MV-4-11 (cell line): ENCODE data around the gene OR13A1.
"Not testable (repeated sequence)": the region's sequence is repeated elsewhere in the genome, so short reads cannot be mapped to it uniquely, and the experiment has no call there.

Experiments
- DNase-seq: peaks from one replicate; lab custom pipeline; 2025; lab: John Stamatoyannopoulos, UW

OR13A1 gene

DNA sequence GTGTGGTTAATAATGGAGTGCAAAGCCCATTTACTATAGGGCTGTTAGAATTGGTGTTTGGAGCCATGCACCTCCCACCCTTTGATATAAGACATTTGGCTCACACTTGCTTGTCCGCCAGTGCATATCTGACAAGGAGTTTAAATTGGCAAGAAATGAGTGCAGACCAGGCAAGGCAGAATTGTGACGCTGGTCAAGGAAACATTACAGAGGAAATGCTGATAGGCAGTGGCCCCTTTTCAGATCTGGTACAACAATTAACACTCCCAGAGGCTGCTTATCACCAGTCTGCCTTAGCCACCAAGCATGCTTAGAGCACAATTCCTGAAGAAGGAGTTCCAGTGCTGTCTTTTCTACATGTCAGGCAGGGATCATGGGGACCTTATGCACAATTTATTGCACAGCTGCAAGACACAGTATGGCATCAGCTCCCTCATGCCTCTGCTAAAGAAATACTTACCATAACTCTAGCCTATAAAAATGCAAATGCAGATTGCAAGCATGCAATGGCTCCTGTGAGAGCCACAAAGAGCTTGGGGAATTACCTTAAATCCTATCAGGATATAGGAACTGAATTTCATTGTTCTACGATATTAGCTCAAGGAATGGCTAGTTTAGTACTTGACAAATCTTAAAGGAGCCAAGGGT is 35.2 kb downstream of the OR13A1 start:
- no peak for DNase-seq

DNA sequence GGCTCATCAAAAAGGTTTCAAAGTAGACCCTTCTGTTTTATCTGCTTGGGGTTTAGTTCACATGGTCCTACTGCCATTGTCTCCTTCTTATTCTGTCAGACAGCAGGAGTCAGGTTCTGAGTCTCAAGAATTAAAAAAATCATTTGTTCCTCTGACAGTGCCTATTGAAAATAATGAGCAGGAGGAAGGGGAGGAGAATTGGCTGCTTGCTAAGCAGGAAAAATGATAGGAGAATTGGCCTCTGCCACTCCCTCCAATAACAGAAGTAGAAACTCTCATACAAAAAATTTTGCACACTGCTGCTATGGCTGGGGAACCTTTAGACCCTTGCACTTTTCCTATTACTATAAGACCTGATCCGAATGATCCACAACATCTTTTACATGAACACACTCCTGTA is 35.7 kb downstream of the OR13A1 start:
- no peak for DNase-seq

DNA sequence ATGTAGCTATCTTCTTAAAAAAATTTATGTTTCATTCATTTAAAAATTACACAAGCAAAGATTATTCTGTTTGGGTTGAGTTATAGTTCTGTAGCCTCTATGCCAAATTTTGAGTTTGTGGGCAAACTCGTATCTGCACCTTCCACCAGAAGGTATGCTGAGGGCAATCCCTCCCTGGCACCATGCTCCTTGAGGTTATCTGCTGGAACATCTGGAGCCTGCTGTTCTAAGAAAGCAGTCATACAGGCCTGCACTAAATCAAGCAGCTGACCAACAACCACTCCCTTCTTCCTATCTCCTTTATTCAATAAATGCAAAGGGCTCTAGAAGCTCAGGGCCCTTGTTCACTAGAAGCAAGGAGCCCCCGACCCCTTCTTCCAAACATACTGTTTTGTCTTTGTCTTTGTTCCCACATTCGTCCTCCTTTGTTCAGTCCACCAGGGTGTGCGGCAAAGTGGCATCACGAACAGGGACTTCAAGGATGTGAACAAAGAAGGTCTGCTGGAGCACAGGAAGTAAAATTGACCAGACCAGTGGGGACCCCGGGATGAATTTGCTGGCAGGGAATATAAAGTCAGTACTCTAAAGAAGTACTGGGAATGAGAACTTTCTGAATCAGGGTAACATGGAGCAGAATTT is 36.4 kb downstream of the OR13A1 start:
- no peak for DNase-seq

DNA sequence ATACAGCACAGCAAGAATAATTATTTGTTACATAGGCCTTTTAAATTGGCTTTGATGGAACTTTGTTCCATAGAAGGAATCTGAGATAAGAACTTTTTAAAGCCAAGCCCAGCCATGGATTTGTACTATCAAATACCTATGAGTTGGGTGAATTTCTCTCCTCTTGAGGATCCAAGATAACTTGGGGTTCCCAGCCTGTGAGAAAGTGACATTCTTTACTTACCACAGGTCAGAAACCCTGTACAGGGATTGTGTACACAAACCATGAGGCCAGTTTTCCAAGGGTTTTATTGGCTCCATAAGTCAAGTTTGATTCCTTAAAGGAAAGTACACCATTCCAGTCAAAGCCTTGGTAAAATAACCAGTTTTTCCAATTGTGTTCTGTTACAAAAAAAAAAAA is 39.3 kb downstream of the OR13A1 start:
- not testable (repeated sequence) for DNase-seq

- no peak for DNase-seq
Observed at GRCh38 chr10:45274364-45274763, 41.0 kb downstream of the OR13A1 start.

DNA sequence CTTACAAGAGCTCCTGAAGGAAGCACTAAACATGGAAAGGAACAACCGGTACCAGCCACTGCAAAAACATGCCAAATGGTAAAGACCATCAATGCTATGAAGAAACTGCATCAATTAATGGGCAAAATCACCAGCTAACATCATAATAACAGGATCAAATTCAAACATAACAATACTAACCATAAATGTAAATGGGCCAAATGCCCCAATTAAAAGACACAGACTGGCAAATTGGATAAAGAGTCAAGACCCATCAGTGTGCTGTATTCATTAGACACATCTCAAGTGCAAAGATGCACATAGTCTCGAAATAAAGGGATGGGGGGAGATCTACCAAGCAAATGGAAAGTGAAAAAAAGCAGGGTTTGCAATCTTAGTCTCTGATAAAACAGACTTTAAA is 47.6 kb downstream of the OR13A1 start:
- not testable (repeated sequence) for DNase-seq

- no peak for DNase-seq
Observed at GRCh38 chr10:45265996-45266395, 49.4 kb downstream of the OR13A1 start.

DNA sequence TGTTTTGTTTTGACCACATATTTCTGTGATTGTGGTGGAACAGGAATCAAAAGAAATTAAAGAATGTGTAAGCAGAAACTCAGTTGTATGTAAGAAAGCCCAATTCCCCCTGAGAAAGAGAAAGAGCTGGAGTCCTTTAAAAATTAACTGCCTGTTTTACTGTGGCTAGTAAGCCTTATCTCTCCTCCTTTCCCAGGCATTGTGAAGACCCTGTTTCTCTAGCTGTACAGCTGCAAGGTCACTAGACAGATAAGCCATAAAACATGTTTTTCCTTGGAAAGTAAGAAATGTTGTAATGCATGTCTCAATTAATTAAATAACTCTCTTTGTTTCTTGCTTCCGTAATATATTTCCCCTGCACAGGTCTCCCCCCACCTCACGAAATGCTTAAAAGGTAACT is 53.5 kb downstream of the OR13A1 start:
- DNase-seq = no peak

DNA sequence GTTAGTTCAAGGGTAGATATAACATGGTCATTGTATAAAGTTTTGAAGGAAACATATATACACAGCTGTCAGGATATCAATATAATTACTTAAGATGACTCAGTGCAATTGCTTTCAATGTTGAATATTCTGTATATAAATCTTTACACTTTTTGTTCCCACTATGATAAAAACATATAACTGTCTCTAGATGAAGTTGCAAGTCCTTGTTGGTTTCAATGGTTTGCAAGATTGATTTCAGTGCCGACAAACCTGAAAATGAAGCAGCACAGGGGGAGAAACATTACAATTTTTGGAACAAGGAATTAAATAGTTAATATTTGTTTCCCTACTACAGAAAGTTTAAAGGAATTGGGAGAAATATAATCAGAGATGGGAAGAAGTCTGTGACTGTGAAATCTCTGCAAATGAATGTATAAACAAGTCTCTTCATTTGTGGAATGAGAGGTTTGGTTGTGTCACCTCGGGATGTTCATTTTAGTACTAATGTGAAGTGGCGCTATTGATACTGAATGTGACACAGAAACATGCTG is 54.1 kb downstream of the OR13A1 start:
- DNase-seq = no peak

- DNase-seq = not testable (repeated sequence)
Observed at GRCh38 chr10:45260635-45261034, 54.8 kb downstream of the OR13A1 start.

- DNase-seq = not testable (repeated sequence)
Observed at GRCh38 chr10:45259786-45260495, 55.5 kb downstream of the OR13A1 start.

DNA sequence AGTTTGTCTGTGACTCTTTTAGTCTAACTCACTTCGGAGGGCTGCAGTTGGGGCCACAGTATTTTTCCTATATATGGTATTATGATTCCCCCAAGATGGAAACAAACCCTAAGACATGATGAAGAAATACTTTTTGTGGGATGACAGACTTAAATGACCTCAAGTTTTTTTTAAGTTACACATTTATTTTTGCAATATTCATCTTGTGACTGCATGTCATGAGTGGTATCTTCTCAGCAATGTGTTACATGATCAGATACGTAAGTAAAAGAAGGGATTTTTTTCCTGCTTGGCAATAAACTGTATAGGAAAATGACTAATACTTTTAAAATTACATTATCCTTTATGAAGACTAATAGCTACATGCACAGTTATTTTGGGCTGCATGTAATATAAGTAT is 57.8 kb downstream of the OR13A1 start:
- peak; percentile 3 for DNase-seq

DNA sequence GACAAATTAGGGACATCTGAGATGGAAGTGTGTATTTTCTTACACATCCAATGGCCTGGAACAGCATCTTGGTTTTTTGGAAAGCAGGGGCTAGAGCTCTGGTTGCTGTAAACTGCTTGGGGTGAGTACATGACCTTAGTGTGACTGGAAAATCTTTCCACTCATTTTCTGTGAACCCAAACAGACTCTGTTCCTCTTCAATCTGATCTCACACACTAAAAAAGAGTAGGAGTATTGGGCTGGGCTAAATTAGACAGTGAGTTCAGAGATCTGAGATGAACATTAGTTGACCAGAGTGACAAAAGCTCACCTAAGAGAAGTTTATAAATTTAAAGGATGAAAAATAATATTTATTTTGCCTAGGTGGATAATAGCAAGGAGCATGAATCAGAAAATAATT is 59.2 kb downstream of the OR13A1 start:
- no peak for DNase-seq

DNA sequence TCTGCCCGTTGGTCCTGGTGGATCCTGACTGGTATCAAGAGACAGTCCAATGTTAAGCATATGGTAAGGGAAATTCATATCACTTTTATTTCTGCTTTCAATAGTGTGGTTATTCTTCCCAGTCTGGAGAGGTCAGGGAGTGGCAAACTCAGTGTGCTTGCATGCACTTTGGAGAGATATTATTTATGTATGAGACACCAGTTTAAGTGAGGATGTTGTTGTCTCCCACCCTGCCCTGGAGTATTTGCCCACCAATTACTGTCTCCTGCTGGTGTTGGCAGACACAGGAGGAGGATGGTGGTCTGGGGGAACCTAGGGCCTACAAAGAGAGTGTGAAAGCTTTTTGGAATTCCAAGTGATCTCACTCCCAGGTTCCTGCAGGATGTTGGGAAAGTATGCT is 59.7 kb downstream of the OR13A1 start:
- DNase-seq = no peak

DNA sequence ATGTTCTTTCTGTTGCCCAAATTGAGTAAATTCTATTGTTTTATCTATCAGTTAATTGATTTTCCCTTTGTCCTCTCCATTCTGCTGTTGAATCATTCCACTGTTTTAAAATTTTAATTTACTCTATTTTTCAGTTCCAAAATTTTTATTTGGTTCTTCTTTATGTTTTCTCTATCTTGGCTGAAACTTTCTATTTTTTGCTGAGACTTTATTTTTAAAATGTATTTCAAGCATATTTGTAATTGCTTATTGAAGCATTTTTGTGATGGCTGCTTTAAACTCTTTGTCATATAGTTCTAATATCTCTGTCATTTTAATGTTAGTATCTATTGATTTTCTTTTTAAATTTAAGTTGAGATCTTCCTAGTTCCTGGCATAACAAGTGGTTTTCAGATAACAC is 60.5 kb downstream of the OR13A1 start:
- no peak for DNase-seq

DNA sequence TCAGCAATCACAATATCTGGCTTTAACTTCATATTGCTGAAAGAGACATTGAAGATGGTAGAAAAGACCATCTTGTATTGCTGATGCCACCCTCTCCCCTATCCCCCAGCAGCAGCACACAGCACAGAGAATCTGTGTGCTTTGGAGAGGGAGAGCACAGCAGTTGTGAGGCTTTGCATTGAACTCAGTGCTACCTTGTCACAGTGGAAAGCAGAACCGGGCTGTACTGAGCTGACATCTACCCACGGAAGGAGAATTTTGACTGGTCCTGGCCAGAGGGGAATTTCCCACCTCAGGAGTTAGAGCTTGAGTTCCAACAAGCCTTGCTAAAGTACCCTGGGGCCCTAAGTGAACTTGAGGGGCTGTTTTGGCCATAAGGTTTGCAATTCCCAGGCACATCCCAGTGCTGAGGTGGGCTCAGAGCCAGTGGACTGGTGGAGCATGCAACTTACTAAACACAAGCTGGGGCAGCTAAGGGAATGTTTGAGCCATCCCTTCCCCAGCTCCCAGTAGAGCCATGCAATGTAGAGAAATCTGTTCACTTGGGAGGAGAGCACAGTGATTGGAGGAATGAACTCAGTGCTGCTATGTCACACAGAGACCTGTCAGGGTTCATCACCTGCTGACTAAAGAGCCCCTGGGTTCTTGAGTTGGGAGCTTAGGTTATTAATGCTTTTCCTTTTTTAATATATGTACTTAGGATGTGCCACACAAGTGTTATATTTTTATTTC is 62.1 kb downstream of the OR13A1 start:
- no peak for DNase-seq
